ENCODE measurements around the gene KLF15. TPM values are rescaled to one million over a fixed set of nuclear protein-coding genes. Genes with fewer than 3 reads are reported as not detected.

KLF15 gene
- total and polyA plus RNA-seq, 9 of the 15 experiments (the other 6 are each of a cell fraction or from before 2014, with no cell fraction given), result 0.08 to 4.8 (median 1.2) TPM

DNA sequence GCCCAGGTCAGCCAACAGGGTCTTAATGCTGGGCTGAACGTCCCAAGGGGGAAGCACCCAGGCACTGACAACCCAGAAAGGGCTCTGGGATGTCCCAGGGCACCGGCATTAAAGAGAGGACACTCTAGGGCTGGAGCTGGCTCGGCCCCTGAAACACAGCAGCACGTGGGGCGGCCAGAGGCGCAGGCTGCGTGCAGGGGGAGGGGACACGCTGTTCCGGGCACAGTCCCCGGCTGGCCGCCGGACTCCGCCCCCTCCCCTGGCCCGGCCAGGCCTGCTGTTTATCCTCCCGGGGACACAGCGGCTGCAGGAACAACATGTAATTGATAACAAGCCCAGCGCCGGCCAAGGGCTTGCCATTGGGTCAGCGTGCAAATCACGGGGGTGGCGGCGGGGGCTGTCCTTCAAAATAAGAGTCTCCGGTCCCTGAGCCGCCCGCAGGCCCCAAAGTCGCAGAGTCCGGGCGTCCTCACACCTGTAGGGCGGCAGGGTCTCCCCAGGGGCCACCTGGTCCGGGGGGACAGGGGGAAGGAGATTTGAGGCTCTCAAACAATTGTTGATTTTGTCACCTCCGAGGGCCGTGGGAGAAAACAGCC is 1.3 kb downstream of the KLF15 start (continued):
- no peak for TF ChIP-seq GTF2E2 (tag; IDR thresholded peaks at IDR 0.05)
- TF ChIP-seq, protein P1, sequence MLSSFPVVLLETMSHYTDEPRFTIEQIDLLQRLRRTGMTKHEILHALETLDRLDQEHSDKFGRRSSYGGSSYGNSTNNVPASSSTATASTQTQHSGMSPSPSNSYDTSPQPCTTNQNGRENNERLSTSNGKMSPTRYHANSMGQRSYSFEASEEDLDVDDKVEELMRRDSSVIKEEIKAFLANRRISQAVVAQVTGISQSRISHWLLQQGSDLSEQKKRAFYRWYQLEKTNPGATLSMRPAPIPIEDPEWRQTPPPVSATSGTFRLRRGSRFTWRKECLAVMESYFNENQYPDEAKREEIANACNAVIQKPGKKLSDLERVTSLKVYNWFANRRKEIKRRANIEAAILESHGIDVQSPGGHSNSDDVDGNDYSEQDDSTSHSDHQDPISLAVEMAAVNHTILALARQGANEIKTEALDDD (IDR thresholded peaks at IDR 0.05), result no peak
- no peak for TF ChIP-seq HDAC6 (IDR thresholded peaks at IDR 0.05; ENCODE audit: low read depth, low read length)
- peak; percentile 86 to 92 for TF ChIP-seq KDM1A (IDR thresholded peaks at IDR 0.05)
- no peak for TF ChIP-seq HSF4 (CRISPR knock-in tag; IDR thresholded peaks at IDR 0.05; ENCODE audit: borderline replicate concordance)
- no peak for TF ChIP-seq FOXK1 (CRISPR knock-in tag; IDR thresholded peaks at IDR 0.05; ENCODE audit: borderline replicate concordance)
- TF ChIP-seq CXXC5 (CRISPR knock-in tag; IDR thresholded peaks at IDR 0.05), result peak; percentile 83
- no peak for TF ChIP-seq SRSF9 (IDR thresholded peaks at IDR 0.05; ENCODE audit: borderline replicate concordance, low read depth, low read length)
- no peak for TF ChIP-seq CHD1 (IDR thresholded peaks at IDR 0.05; ENCODE audit: low read length)
- TF ChIP-seq C11orf30 (IDR thresholded peaks at IDR 0.05; ENCODE audit: low read depth), result no peak
- TF ChIP-seq THRAP3 (IDR thresholded peaks at IDR 0.05; ENCODE audit: borderline replicate concordance), result no peak
- no peak for TF ChIP-seq ELF1 (tag; IDR thresholded peaks at IDR 0.05)
- TF ChIP-seq ZNF175 (CRISPR knock-in tag; IDR thresholded peaks at IDR 0.05; ENCODE audit: low read depth), result no peak
- no peak for TF ChIP-seq OTX1 (CRISPR knock-in tag; IDR thresholded peaks at IDR 0.05)
- TF ChIP-seq KLF6 (CRISPR knock-in tag; IDR thresholded peaks at IDR 0.05; ENCODE audit: borderline replicate concordance), result no peak
- TF ChIP-seq, protein P2, sequence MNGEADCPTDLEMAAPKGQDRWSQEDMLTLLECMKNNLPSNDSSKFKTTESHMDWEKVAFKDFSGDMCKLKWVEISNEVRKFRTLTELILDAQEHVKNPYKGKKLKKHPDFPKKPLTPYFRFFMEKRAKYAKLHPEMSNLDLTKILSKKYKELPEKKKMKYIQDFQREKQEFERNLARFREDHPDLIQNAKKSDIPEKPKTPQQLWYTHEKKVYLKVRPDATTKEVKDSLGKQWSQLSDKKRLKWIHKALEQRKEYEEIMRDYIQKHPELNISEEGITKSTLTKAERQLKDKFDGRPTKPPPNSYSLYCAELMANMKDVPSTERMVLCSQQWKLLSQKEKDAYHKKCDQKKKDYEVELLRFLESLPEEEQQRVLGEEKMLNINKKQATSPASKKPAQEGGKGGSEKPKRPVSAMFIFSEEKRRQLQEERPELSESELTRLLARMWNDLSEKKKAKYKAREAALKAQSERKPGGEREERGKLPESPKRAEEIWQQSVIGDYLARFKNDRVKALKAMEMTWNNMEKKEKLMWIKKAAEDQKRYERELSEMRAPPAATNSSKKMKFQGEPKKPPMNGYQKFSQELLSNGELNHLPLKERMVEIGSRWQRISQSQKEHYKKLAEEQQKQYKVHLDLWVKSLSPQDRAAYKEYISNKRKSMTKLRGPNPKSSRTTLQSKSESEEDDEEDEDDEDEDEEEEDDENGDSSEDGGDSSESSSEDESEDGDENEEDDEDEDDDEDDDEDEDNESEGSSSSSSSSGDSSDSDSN (IDR thresholded peaks at IDR 0.05; ENCODE audit: borderline replicate concordance in 1 of 2, low read depth in 2 of 2, low read length in 2 of 2), result peak in 1 of 2 experiments; percentile 61; a peak in 1 of 4 replicates
- TF ChIP-seq PYGO2 (tag; IDR thresholded peaks at IDR 0.05), result no peak
- TF ChIP-seq CEBPG (CRISPR knock-in tag; IDR thresholded peaks at IDR 0.05), result no peak
- TF ChIP-seq CEBPG (tag; conservative IDR thresholded peaks at IDR 0.05 in 1 of 2, IDR thresholded peaks at IDR 0.05 in 1 of 2), result no peak
- TF ChIP-seq MED1 (CRISPR knock-in tag; IDR thresholded peaks at IDR 0.05; ENCODE audit: borderline replicate concordance), result no peak
- TF ChIP-seq, protein P3, sequence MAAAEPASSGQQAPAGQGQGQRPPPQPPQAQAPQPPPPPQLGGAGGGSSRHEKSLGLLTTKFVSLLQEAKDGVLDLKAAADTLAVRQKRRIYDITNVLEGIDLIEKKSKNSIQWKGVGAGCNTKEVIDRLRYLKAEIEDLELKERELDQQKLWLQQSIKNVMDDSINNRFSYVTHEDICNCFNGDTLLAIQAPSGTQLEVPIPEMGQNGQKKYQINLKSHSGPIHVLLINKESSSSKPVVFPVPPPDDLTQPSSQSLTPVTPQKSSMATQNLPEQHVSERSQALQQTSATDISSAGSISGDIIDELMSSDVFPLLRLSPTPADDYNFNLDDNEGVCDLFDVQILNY (CRISPR knock-in tag; IDR thresholded peaks at IDR 0.05), result no peak
